Activated CD4-positive, alpha-beta T cell treated with anti-CD3 and anti-CD28 coated beads, Interleukin-2, amount 10 ng/mL, durations not matched to agents 7 days and 5 days (primary cell): ENCODE measurements around the gene NEU3. TPM values are rescaled to one million over a fixed set of nuclear protein-coding genes. Genes with fewer than 3 reads are reported as not detected.

Source experiments
- CTCF ChIA-PET: fragments of 350-600 bp; sonication (Branson Sonifier 250); formaldehyde crosslinking; loops from one replicate; lab custom pipeline; 2021; ENCODE audit warnings: antibody characterized with exemption; lab: Charles Lee
- POLR2A ChIA-PET: fragments of 350-600 bp; sonication (Branson Sonifier 250); formaldehyde crosslinking; loops from one replicate; lab custom pipeline; 2021; ENCODE audit warnings: antibody characterized with exemption; lab: Charles Lee
- DNase-seq: peaks from one replicate; pipeline ENCODE4 v3.0.0-alpha.2; 2020
- H3K27ac Mint-ChIP-seq: one replicate; pipeline ENCODE4 v1.8.0; 2021; ENCODE audit warnings: mild to moderate bottlenecking, moderate library complexity, mixed read lengths
- H3K27me3 Mint-ChIP-seq: one replicate; pipeline ENCODE4 v1.8.0; 2021; ENCODE audit warnings: mixed read lengths
- H3K36me3 Mint-ChIP-seq: one replicate; pipeline ENCODE4 v1.8.0; 2021; ENCODE audit warnings: low read depth, mixed read lengths
- H3K4me1 Mint-ChIP-seq: one replicate; pipeline ENCODE4 v1.8.0; 2021; ENCODE audit warnings: mixed read lengths
- H3K4me3 Mint-ChIP-seq: one replicate; pipeline ENCODE4 v1.8.0; 2021; ENCODE audit warnings: mild to moderate bottlenecking, moderate library complexity, mixed read lengths
- H3K9me3 Mint-ChIP-seq: one replicate; pipeline ENCODE4 v1.8.0; 2021; ENCODE audit warnings: mixed read lengths
- total RNA-seq, 2 experiments: library from RNA; stranded (reverse); gene quantifications; one replicate each; pipeline ENCODE4 v1.2.3, GENCODE V29; 2021

Gene NEU3
- 10 to 100 TPM; 10.9 to 12.5 TPM for total RNA-seq

GRCh38 chr11:74988541-74989259, at the start of gene NEU3:
NEU3 (plus strand) TSS chr11:74988933; CDS start chr11:74989061, 128 bp downstream.
- CTCF ChIA-PET, result interaction anchor here (1.0 to 2.0 kb wide), 5 partner anchors 10 to 48 kb away, joined by 3 to 9 read pairs (median 4); no protein-coding TSS in a partner anchor
- H3K27ac Mint-ChIP-seq, result peak within 1 kb of the TSS; percentile 90

GRCh38 chr11:74941492-74941891, 47.2 kb upstream of the NEU3 start:
- DNase-seq, result no peak
- Mint-ChIP-seq H3K36me3 (peaks cover 6% of the 10 kb centered on the region), H3K27me3 (no peaks in the 10 kb centered on the region), H3K4me1 (no peaks in the 10 kb centered on the region), H3K9me3 (no peaks in the 10 kb centered on the region), H3K4me3 (no peak overlapping the region), H3K27ac (peak overlapping the region; percentile 2)
- CTCF ChIA-PET, result interaction anchor here (0.6 to 3.1 kb wide), 7 partner anchors 10 to 307 kb away, joined by 3 to 27 read pairs (median 3); partner anchors contain the start of gene NEU3
- POLR2A ChIA-PET, result no interaction called here

More at GRCh38 chr11:74988541-74989259, at the start of gene NEU3:
- peaks cover 2% of the 10 kb centered on the region for H3K36me3 Mint-ChIP-seq
- peak; percentile 89 for DNase-seq
- H3K4me3 Mint-ChIP-seq, result peak within 1 kb of the TSS; percentile 90
- no peaks in the 10 kb centered on the region for H3K27me3 Mint-ChIP-seq
- peaks cover 28% of the 10 kb centered on the region for H3K4me1 Mint-ChIP-seq
- no peaks in the 10 kb centered on the region for H3K9me3 Mint-ChIP-seq
- POLR2A ChIA-PET, result interaction anchor here (1.0 kb wide), 1 partner anchor 13 kb away, joined by 3 read pairs; no protein-coding TSS in a partner anchor

- Mint-ChIP-seq H3K4me1 (no peaks in the 10 kb centered on the region), H3K9me3 (no peaks in the 10 kb centered on the region), H3K27ac (no peak overlapping the region), H3K27me3 (no peaks in the 10 kb centered on the region), H3K4me3 (no peak overlapping the region), H3K36me3 (peaks cover 1% of the 10 kb centered on the region)
- POLR2A ChIA-PET, result no interaction called here
- CTCF ChIA-PET, result interaction anchor here (0.6 to 1.8 kb wide), 7 partner anchors 12 to 1401 kb away, joined by 3 to 8 read pairs (median 4); no protein-coding TSS in a partner anchor
- DNase-seq, result no peak
Measured at GRCh38 chr11:74942073-74942759, 46.5 kb upstream of the NEU3 start.

- POLR2A ChIA-PET, result interaction anchor here (0.6 kb wide), 1 partner anchor 9 kb away, joined by 3 read pairs; no protein-coding TSS in a partner anchor
- H3K4me1 Mint-ChIP-seq, result peaks cover 33% of the 10 kb centered on the region
- peaks cover 28% of the 10 kb centered on the region for H3K36me3 Mint-ChIP-seq
- CTCF ChIA-PET, result interaction anchor here (0.7 to 2.0 kb wide), 7 partner anchors 8 to 332 kb away, joined by 3 to 4 read pairs (median 4); no protein-coding TSS in a partner anchor
- H3K27me3 Mint-ChIP-seq, result no peaks in the 10 kb centered on the region
- peak overlapping the region; percentile 93 for H3K27ac Mint-ChIP-seq
- DNase-seq, result no peak
- H3K9me3 Mint-ChIP-seq, result no peaks in the 10 kb centered on the region
- H3K4me3 Mint-ChIP-seq, result peak overlapping the region; percentile 88
Measured at GRCh38 chr11:74948546-74948897, 40.2 kb upstream of the NEU3 start.

GRCh38 chr11:74948898-74949752, 39.6 kb upstream of the NEU3 start, which contains the start of the genes SPCS2 and XRRA1:
SPCS2 (plus strand) TSS chr11:74949266; CDS start chr11:74949286, 20 bp downstream.
XRRA1 (minus strand) TSS chr11:74949091; CDS start chr11:74940878, 8,213 bp downstream.
- Mint-ChIP-seq H3K4me1 (peaks cover 37% of the 10 kb centered on the region), H3K36me3 (peaks cover 30% of the 10 kb centered on the region), H3K9me3 (no peaks in the 10 kb centered on the region), H3K4me3 (peak within 1 kb of the TSS; percentile 88), H3K27ac (peak within 1 kb of the TSS; percentile 93), H3K27me3 (no peaks in the 10 kb centered on the region)
- peak; percentile 99 for DNase-seq
- CTCF ChIA-PET, result interaction anchor here (0.7 to 2.0 kb wide), 7 partner anchors 9 to 331 kb away, joined by 3 to 4 read pairs (median 4); no protein-coding TSS in a partner anchor
- POLR2A ChIA-PET, result interaction anchor here (0.6 kb wide), 1 partner anchor 10 kb away, joined by 3 read pairs; no protein-coding TSS in a partner anchor

- peaks cover 36% of the 10 kb centered on the region for H3K36me3 Mint-ChIP-seq
Measured at GRCh38 chr11:74949753-74950137, 39.0 kb upstream of the NEU3 start.

GRCh38 chr11:74950374-74950969, 38.3 kb upstream of the NEU3 start:
- peak overlapping the region; percentile 93 for H3K27ac Mint-ChIP-seq

More at GRCh38 chr11:74949753-74950137, 39.0 kb upstream of the NEU3 start:
- DNase-seq, result no peak
- H3K4me1 Mint-ChIP-seq, result peaks cover 41% of the 10 kb centered on the region
- ChIA-PET CTCF (interaction anchor here (2.0 kb wide), 1 partner anchor 10 kb away, joined by 4 read pairs; no protein-coding TSS in a partner anchor), POLR2A (no interaction called here)
- peak overlapping the region; percentile 93 for H3K27ac Mint-ChIP-seq
- H3K27me3 Mint-ChIP-seq, result no peaks in the 10 kb centered on the region
- no peaks in the 10 kb centered on the region for H3K9me3 Mint-ChIP-seq
- H3K4me3 Mint-ChIP-seq, result peak overlapping the region; percentile 88

GRCh38 chr11:74951226-74951625, 37.5 kb upstream of the NEU3 start:
- Mint-ChIP-seq H3K36me3 (peaks cover 41% of the 10 kb centered on the region), H3K27me3 (no peaks in the 10 kb centered on the region), H3K4me3 (no peak overlapping the region), H3K27ac (peak overlapping the region; percentile 93), H3K9me3 (no peaks in the 10 kb centered on the region), H3K4me1 (peaks cover 51% of the 10 kb centered on the region)
- ChIA-PET CTCF (no interaction called here), POLR2A (no interaction called here)
- no peak for DNase-seq

More at GRCh38 chr11:74950374-74950969, 38.3 kb upstream of the NEU3 start:
- POLR2A ChIA-PET, result no interaction called here
- DNase-seq, result no peak
- peak overlapping the region; percentile 88 for H3K4me3 Mint-ChIP-seq
- CTCF ChIA-PET, result interaction anchor here (0.6 kb wide), 1 partner anchor 13 kb away, joined by 3 read pairs; no protein-coding TSS in a partner anchor
- H3K9me3 Mint-ChIP-seq, result no peaks in the 10 kb centered on the region
- H3K27me3 Mint-ChIP-seq, result no peaks in the 10 kb centered on the region
- peaks cover 41% of the 10 kb centered on the region for H3K36me3 Mint-ChIP-seq
- peaks cover 46% of the 10 kb centered on the region for H3K4me1 Mint-ChIP-seq

GRCh38 chr11:74952752-74953151, 36.0 kb upstream of the NEU3 start:
- Mint-ChIP-seq H3K4me1 (peaks cover 62% of the 10 kb centered on the region), H3K9me3 (no peaks in the 10 kb centered on the region), H3K36me3 (peaks cover 49% of the 10 kb centered on the region), H3K27ac (no peak overlapping the region), H3K4me3 (no peak overlapping the region), H3K27me3 (no peaks in the 10 kb centered on the region)
- CTCF ChIA-PET, result interaction anchor here (1.9 kb wide), 1 partner anchor 11 kb away, joined by 4 read pairs; no protein-coding TSS in a partner anchor
- no peak for DNase-seq
- POLR2A ChIA-PET, result no interaction called here

GRCh38 chr11:74953451-74953850, 35.3 kb upstream of the NEU3 start:
- ChIA-PET POLR2A (no interaction called here), CTCF (interaction anchor here (0.9 to 1.9 kb wide), 4 partner anchors 10 to 35 kb away, joined by 3 to 4 read pairs (median 4); partner anchors contain the start of gene NEU3)
- peaks cover 49% of the 10 kb centered on the region for H3K36me3 Mint-ChIP-seq
- H3K9me3 Mint-ChIP-seq, result no peaks in the 10 kb centered on the region
- H3K27me3 Mint-ChIP-seq, result no peaks in the 10 kb centered on the region
- no peak for DNase-seq
- H3K4me3 Mint-ChIP-seq, result no peak overlapping the region
- peaks cover 58% of the 10 kb centered on the region for H3K4me1 Mint-ChIP-seq
- H3K27ac Mint-ChIP-seq, result no peak overlapping the region

GRCh38 chr11:74954199-74954598, 34.5 kb upstream of the NEU3 start:
- no peak overlapping the region for H3K27ac Mint-ChIP-seq
- POLR2A ChIA-PET, result no interaction called here
- H3K4me1 Mint-ChIP-seq, result peaks cover 59% of the 10 kb centered on the region
- H3K27me3 Mint-ChIP-seq, result no peaks in the 10 kb centered on the region
- no peaks in the 10 kb centered on the region for H3K9me3 Mint-ChIP-seq
- peaks cover 52% of the 10 kb centered on the region for H3K36me3 Mint-ChIP-seq
- no peak for DNase-seq
- CTCF ChIA-PET, result interaction anchor here (0.5 to 1.9 kb wide), 5 partner anchors 9 to 35 kb away, joined by 3 to 7 read pairs (median 4); partner anchors contain the start of gene NEU3
- no peak overlapping the region for H3K4me3 Mint-ChIP-seq
